Testis (tissue), 3 donors: ENCODE results near the gene SMIM1. TPM values are rescaled to one million over a fixed set of nuclear protein-coding genes. Genes with fewer than 3 reads are reported as not detected.

Experiments used
- DNase-seq: peaks from one replicate; pipeline ENCODE4 v3.0.0-alpha.2; 2019
- H3K27ac ChIP-seq, 2 donors: fragments of 200-600 bp; sonication (generic); one replicate each; pipeline ENCODE4 v1.5.1; 2019
- H3K27me3 ChIP-seq: fragments of 200-600 bp; sonication (generic); one replicate; pipeline ENCODE4 v1.5.1; 2019
- H3K36me3 ChIP-seq: fragments of 200-600 bp; sonication (generic); one replicate; pipeline ENCODE4 v1.5.1; 2017; ENCODE audit warnings: low read depth; ENCODE audit errors: missing control alignments
- H3K4me1 ChIP-seq: fragments of 200-600 bp; sonication (generic); one replicate; pipeline ENCODE4 v1.5.1; 2019
- H3K4me3 ChIP-seq, 2 donors: fragments of 200-600 bp; sonication (generic); one replicate each; pipeline ENCODE4 v1.5.1; 2017 to 2019
- H3K9me3 ChIP-seq: fragments of 200-600 bp; sonication (generic); one replicate; pipeline ENCODE4 v1.5.1; 2017
- CTCF ChIP-seq, 3 experiments: fragments of 450-650 bp in 2 of 3; fragments of 200-600 bp in 1 of 3; sonication (generic) in 1 of 3; IDR thresholded peaks; one replicate each; pipeline ENCODE4 v1.5.1; 2016 to 2019; ENCODE audit warnings: antibody characterized with exemption in 3 of 3, mild to moderate bottlenecking in 2 of 3, moderate library complexity in 1 of 3
- POLR2A ChIP-seq: fragments of 450-650 bp; IDR thresholded peaks from one replicate; pipeline ENCODE4 v1.6.1; 2017; ENCODE audit warnings: antibody characterized with exemption, mild to moderate bottlenecking, moderate library complexity
- WGBS, 2 donors: methylation state at CpG; one replicate each; pipeline ENCODE4 v1.1.5; 2018; 5-methylcytosine and 5-hydroxymethylcytosine counted together
- intact Hi-C: fragments of 100-400 bp; cut with DNase I; formaldehyde crosslinking; loops from one replicate; pipeline ENCODE4 v1.15.1; 2023; ENCODE audit warnings: low total_unique reads
- polyA plus RNA-seq: library from polyadenylated mRNA; stranded (reverse); fragments of 350-450 nt; fragmentation: Illumina TruSeq; extraction: RNeasy Lipid Tissue Mini Kit (QIAGEN cat#74804); gene quantifications from one replicate; pipeline ENCODE4 v1.2.3, GENCODE V29; 2014; ENCODE audit warnings: low read depth, low replicate concordance; ENCODE audit not compliant: insufficient read depth
- total RNA-seq, 2 donors: library from RNA; depleted of rRNA; stranded (reverse); fragments of >200 nt; gene quantifications; one replicate each; pipeline ENCODE4 v1.2.3, GENCODE V29; 2016

SMIM1 gene
- total and polyA plus RNA-seq, 3 donors from 2014 or later: 92.9 to 213 (median 205) TPM

GRCh38 chr1:3816331-3817137 lies 44.0 kb downstream of the SMIM1 start:
- TF ChIP-seq POLR2A: no peak
- TF ChIP-seq CTCF (IDR thresholded peaks at IDR 0.05): no peak
- WGBS, 2 donors: 92 to 93% methylated on average over 35 to 38 of the region's 38 CpGs
- Histone ChIP-seq H3K27me3 (no peaks in the 10 kb centered on the region), H3K9me3 (no peaks in the 10 kb centered on the region), H3K4me1 (no peaks in the 10 kb centered on the region), H3K4me3 (no peak overlapping the region), H3K27ac (no peak overlapping the region), H3K36me3 (no peaks in the 10 kb centered on the region)
- DNase-seq: no peak
- intact Hi-C loops: no loop called here

- intact Hi-C loops: no loop called here
- H3K9me3 ChIP-seq: no peaks in the 10 kb centered on the region
- DNase-seq: no peak
- H3K4me3 ChIP-seq: no peak overlapping the region
- no peak overlapping the region for H3K27ac ChIP-seq
- no peaks in the 10 kb centered on the region for H3K4me1 ChIP-seq
- TF ChIP-seq CTCF (IDR thresholded peaks at IDR 0.05) (no peak), POLR2A (no peak)
- 93 to 95% methylated on average over 17 of the region's 17 CpGs for WGBS, 2 donors
- H3K36me3 ChIP-seq: no peaks in the 10 kb centered on the region
- H3K27me3 ChIP-seq: no peaks in the 10 kb centered on the region
Measured at GRCh38 chr1:3817138-3817740, 44.7 kb downstream of the SMIM1 start.

GRCh38 chr1:3817821-3818597 lies 45.5 kb downstream of the SMIM1 start:
- intact Hi-C loops: no loop called here

GRCh38 chr1:3819771-3820200 lies 47.2 kb downstream of the SMIM1 start:
- 78% methylated on average over 10 of the region's 10 CpGs for WGBS, 2 donors
- H3K27me3 ChIP-seq: no peaks in the 10 kb centered on the region
- H3K27ac ChIP-seq: no peak overlapping the region
- no peak for DNase-seq
- H3K9me3 ChIP-seq: no peaks in the 10 kb centered on the region
- H3K4me3 ChIP-seq: no peak overlapping the region
- H3K36me3 ChIP-seq: no peaks in the 10 kb centered on the region
- no peaks in the 10 kb centered on the region for H3K4me1 ChIP-seq
- no peak for TF ChIP-seq POLR2A
- TF ChIP-seq CTCF (IDR thresholded peaks at IDR 0.05): no peak
- intact Hi-C loops: no loop called here

More at GRCh38 chr1:3817821-3818597, 45.5 kb downstream of the SMIM1 start:
- no peak overlapping the region for H3K4me3 ChIP-seq
- H3K27me3 ChIP-seq: no peaks in the 10 kb centered on the region
- DNase-seq: no peak
- H3K9me3 ChIP-seq: no peaks in the 10 kb centered on the region
- H3K4me1 ChIP-seq: no peaks in the 10 kb centered on the region
- no peak for TF ChIP-seq POLR2A
- no peak for TF ChIP-seq CTCF (IDR thresholded peaks at IDR 0.05)
- 90 to 91% methylated on average over 23 to 28 of the region's 28 CpGs for WGBS, 2 donors
- H3K27ac ChIP-seq: no peak overlapping the region
- no peaks in the 10 kb centered on the region for H3K36me3 ChIP-seq
